HG02852 (cell line): Measurements from ENCODE around the gene ZEB1.
"Not testable (repeated sequence)": the region's sequence is repeated elsewhere in the genome, so short reads cannot be mapped to it uniquely, and the experiment has no call there.

Source experiments
- ATAC-seq: cut with Tn5 transposase; IDR thresholded peaks from one replicate; pipeline ENCODE4 v1.9.1; 2021; ENCODE audit warnings: mild to moderate bottlenecking, moderate library complexity; ENCODE audit not compliant: unreplicated experiment

ZEB1 gene

DNA sequence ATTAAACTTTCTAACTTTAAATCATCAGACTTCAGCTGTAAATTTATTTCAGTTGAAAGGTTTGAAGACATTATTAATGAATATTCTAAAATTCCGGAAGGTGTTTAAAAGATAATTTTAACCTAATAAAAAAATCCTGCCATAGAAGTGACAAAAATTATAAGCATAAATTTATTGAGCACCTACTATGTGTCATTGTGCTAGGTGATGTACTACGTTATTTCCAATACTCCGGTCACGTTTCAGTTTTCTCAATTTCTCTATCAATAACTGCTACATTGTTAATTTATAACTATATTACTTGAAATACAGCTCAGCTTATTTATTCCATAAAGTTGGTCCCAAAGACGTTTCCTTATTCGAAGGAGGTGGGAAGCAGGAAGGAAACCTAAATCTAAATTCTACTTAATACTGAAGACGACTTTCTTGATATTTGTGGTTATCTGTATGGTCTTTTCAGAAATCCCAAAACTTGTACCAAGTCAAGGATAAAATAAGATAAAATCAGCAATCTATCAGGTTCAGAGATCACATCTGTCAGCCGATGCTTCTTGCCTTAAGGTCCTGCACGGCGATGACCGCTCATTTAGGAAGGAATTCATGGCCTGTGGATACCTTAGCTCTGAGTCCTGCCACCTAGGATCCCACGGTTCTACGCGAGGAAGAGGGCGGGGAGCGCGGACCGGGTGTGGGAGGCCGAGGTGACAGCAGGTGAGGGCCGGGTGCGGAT lies 1.2 kb upstream of the ZEB1 start:
- ATAC-seq: no peak

DNA sequence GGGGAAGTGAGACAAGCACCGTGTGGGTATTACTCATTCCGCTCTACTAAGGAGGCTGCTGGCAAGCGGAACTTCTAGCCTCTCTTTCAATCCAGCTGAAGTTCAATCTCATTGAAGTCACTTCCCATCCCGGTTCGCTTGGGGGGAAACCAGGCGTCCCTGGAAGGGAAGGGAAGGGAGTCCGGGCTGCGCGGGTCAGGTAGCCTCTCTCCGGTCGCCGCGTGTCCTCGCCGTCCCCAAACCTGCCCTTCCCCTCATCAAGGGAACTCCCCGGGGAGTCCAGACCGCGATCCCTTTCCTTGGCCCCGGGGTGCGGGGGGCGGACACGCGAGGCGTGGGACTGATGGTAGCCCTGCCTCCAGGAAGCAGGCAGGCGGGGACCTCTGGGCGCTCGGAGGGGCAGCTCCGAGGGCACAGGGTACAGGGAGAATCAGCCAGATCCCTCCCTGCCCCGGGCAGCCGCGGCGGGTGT lies 598 bp upstream of the ZEB1 start:
- ATAC-seq: peak; percentile 70

DNA sequence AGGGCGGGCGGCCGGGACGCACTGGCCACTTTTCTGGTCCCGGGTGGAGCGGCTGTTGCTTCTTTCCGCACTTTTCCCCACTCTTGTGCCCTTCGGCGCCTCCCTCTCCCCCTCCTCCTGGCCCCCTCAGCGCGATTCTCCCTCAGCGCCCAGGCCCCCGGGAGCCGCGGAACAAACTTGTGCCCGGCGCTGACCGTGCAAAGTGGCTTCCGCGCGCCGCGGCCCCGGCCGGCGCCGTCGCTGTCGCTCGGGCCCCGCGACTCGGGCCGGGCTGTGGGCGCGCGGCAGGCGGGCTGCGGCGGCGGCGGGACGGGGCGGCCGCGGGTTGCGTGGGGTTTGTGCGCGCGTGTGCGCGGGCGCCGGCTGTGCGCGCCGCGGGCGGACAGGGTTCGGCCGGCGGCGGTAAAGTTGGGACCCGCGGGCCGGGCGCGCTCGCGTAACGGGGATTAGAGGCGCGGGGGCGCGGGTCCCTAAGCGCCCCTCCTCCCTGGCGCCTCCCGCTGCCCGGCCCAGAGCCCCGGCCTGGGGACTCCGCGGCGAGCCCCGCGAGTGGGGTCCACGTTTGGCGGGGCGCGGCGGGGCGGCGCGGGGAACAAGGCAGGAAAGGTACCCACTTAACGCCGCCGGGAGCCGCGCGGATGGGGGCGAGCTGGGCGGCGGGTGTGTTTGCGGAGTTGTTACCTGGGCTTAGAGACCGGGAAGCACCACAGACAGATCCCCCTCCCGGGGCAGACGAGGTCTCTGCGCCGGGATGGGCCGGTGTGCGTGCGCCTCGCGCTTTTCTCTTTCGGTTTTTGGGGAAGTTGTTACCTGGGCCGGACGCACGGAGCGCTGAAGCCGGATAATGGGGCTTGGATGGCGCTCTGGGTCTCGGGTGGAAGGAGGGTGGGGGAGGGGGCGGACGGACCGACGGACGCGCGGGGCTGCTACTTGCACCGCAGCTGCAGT lies 860 bp downstream of the ZEB1 start:
- ATAC-seq: peak; percentile 29

DNA sequence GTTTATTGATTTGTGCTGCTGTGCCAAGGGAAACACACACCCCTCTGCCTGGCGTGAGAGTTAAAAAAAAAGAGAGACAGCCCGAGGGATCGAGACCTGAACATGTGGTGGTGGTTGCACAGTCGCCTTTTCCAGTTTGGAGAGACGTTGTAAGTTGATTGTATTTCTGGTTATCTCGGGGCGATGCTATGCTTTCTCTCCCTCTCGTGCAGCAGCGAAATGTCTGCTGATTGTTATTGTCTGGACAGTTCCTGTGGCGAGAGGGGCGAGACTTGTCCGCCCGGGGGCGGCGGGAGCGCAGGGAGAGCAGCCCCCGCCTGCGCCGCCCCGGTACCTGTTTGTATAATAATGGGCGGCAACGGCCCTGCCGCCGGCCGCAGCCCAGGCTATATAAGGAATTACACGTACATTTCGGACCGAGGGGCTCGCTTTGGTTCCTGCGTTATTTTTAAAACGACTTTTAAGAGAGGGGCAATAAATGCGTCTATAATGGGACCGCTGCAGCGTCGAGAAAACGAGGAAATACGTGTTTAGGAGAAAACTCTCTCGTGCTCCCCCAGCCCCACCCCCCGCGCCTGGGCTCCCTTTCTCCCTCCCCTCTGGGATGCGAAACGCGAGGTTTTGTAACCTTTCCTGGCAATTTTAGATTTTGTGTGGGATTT lies 1.7 kb downstream of the ZEB1 start:
- ATAC-seq: peak; percentile 23

DNA sequence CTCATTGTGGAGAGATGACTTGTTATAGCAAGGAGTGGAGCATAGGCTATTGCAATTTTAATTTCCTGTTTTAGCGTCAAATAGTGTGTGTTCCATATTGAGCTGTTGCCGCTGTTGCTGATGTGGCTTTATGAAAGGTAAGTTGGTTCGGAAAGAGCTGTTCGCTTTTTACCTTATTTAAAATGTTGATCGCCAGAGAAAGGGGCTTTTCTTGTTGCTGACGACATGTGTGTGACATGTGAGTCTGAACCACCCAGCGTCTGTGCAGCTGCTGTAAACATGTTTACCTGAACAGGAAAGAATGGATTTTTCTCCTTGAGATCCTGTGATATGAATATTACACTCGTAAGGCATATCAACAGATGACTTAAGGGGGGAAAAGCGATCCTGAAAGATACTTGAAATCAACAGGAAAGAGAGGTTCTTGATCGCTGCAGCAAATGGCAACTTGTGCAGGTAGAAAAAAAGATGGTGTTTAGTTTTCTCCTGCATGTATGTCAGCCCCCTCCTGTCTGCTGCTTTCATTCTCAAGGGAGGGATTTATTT lies 2.5 kb downstream of the ZEB1 start:
- ATAC-seq: no peak

DNA sequence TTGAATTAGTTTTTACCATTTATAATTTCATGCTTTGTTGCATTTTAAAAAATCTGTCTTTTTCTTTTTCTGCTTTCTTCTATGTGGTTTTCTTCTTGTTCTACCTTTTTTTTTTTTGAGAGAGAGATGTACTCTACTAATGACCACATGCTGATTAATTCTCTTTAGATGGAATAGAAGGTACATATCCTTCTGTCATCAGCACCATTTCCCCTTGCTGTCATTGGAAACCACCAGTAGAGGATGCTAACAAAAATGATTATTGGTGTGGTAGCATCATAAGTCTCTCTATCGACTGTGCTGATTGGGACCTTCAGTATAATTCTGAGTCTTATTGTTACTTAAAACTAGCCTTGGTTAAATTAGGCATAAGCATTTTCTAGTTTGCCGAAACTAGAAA lies 3.6 kb downstream of the ZEB1 start:
- ATAC-seq: no peak

DNA sequence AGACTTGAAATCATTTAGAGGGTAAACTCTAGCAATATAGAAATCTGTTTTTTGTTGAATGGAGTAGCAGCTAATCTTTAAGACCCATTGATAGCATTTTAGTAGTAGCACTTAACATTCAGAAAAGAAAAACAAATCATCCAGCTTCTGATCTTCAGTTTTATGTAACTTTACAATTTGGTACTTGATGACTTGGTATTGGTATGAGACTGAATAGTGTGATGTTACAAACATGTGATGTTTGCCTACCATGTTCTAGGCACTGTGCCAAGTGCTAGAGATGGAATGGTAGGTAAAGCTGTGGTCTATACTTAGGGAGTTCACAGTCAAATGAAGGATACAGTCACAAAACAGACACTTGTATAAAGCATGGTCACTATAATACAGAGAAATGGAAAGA lies 21.3 kb downstream of the ZEB1 start:
- ATAC-seq: no peak

DNA sequence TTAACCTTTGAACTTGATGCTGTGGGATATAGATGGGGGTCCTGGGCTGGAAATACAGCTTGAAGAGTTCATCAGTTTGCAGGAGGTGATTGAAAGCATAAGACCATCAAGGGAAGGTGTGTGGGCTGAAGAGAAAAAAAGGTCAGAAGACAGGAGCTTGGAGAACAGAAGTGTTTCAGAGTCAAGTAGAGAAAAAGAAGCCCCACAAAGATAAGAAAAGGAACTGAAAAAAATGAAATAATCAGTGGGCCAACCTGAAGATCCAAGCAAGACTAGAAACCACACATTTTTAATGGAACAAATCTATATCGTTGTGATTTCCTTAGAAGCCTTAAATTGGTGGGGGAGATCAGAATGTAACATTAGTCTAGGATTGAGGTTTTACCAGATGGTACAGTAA lies 22.5 kb downstream of the ZEB1 start:
- ATAC-seq: peak; percentile 68

DNA sequence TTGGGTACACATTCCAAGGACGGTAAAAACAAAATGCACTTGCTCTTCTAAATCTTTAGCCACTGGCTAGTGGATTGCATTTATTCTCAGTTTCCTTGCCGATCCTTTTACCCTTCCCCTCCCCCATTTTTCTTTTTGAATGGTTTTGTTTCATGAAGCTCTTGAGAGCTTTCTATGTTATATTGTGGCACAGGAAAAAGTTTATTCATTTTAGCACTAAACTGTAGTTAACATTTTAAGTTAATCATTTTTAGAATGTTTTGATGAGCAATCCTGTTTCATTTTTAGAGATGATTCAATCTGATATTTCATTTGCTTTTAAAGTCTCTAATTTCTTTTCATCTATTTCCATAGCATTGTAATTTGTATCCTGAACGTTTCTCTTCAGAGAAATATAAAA lies 24.0 kb downstream of the ZEB1 start:
- ATAC-seq: no peak

DNA sequence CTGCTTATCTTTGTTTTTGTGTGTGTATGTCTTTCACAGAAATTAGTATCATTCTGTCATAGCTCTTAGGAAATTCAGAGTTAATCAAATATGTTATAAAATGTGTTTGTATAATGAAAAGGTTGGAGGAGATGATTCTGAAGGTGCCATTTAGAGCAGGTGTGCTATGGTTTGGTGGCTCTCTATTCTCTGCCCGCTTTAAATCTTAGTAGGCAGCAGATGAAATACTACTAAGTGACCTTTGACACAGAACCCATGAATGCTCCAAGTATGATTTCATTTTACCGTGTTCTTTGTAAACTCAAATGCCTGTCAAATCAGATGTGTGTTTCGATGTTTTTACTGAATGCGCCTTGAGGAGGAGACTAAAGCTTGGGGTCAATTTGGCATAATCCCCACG lies 24.5 kb downstream of the ZEB1 start:
- no peak for ATAC-seq

DNA sequence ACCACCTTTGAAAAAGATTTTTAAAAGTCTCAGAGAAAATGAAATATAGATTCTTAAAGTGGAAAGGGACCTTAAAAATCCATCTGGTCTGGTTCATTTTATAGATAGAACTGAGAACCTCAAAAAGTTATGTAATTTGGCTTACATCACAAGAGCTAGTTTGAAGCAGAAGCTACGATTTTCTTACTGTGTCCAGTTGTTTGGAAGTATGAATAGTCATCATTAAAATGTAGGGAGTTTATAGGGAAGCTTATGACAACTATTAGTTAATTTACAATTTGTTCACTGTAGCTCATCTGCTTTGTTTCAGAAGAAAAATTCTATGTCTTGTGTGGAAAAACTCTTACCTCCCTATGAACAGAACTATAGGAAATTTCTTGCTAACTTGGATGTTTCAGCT lies 26.9 kb downstream of the ZEB1 start:
- no peak for ATAC-seq

DNA sequence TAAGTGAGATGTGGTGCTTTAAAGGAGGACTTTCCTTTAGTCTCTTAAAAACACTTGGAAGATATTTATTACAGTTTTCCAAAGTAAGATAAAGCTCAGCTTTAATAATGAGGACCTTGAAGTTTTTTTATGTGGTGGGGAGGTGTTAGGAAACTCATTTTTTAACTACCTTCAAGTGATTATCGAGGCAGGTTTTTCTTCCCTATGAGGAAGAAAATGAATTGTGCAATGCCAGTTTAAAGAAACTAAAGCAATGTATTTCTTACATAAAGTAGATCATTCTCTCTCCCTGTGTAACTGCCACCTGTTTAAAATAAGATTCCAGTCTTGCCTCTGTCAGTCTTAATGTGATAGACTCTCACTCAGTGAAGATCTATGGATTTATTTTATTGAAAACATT lies 27.9 kb downstream of the ZEB1 start:
- ATAC-seq: no peak

DNA sequence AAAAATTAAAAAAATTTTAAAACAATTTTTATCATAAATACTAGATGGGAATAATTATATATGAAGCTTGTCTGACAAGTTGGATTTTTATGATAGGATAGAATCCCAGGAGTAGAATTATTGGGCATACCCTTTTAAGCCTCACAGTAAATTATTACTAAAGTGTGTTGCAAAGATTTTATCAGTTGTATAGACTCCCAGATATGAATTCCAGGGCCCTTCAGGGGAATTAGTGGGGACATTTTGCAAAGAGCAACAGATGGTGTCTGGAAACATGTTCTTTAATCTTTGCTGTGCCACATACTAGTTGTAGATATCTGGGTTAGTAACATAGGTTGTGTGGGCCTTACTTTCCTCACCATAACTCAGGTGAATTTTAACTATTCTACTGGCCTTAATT lies 28.7 kb downstream of the ZEB1 start:
- ATAC-seq: no peak

DNA sequence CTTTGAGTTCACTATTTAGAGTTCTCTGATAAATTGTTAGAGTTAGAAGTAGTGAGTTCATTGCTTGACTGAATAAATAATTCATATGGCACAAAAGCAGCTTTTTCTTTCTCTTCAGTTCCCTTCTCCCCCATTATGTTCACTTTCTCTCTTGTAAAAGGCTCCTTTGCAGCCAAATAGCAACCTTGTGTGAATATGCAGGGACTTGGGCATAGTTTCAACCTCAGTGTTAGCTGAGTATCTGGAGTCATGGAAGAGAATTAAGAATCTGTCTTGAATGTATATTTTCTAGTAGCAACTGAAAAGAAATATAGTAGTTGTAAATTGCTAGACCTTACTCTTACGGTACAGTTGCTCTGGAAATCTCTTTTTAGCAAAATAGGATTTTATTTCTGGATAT lies 31.9 kb downstream of the ZEB1 start:
- no peak for ATAC-seq

DNA sequence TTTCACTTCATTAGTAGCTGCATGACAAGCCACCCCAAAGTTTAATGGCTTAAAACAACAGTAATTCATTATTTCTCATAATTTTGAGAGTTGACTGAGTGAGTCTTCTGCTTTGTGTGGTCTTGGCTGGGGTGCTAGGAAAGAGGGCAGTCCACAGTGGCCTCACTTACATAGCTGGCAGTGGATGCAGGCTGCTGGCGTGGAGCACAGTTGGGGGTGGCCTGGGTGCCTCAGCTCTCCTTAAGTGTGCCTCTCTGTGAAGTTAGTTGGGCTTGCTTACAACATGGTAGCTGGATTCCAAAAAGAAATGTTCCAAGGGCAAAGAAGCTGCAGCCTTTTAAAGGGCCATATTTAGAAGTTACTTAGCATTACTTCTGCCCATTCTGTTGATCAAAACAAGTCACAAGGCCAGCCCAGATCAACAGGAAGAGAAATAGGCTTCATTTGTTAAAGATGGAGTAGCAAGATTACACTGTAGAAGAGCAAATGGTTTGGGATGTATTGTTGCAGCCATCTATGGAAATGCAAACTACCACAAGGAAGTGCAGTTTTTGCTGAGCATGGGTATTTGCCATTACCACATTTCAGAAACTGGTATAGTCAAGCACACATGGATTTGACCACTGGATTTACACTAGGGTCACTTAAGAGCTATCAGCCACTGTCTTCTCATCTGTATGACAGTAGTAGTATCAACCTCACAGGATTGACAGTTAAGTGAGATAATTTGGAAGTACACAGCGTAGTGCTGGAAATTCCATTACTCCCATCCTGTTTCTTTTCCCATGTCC lies 33.6 kb downstream of the ZEB1 start:
- no peak for ATAC-seq

DNA sequence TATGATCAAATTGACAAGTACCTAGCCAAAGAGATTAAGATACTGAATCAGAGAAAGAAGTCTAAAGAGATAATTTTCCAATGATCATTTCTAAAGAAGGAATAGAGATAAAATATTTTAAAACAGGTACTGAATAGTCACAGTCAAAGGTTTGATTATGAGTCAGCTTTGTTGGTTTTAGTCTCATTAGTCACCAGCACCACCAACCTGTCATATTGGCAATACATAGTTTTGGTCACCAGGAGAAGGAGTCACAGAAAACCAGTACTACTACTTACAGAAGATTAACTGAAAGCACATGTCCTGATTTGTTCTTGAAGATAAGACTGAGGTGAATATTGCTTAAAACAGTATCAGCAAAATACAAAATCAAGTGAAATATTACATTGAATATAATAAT lies 34.6 kb downstream of the ZEB1 start:
- peak; percentile 90 for ATAC-seq

DNA sequence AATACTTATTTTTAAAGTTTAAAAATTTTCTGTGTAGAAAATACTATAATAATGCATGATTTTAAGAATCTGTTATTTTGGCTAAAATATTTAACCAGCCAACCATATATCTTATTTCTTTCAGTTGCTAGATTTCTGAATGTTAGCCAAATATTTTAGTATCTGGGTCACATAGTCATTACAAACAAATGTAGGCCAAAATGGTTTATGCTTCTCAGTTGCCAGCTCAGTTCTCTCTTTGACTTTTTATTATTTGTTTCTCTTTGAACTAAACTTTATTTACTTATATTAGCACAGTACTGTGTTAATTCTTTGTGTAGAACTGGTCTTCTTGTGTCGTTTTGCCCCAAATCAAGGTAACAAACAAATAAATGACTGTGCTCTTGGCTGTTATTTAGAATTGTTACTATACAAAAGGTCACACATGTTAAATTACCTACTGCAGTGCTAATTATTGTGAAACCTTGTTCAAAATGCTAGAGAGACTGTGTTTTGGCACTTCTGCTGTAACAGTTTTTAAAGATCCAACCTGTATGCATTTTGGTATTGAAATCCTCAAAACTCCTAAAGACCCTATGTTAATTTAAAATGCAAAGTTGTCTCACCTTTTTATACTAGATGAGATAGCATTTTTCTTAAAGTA lies 39.8 kb downstream of the ZEB1 start:
- no peak for ATAC-seq

DNA sequence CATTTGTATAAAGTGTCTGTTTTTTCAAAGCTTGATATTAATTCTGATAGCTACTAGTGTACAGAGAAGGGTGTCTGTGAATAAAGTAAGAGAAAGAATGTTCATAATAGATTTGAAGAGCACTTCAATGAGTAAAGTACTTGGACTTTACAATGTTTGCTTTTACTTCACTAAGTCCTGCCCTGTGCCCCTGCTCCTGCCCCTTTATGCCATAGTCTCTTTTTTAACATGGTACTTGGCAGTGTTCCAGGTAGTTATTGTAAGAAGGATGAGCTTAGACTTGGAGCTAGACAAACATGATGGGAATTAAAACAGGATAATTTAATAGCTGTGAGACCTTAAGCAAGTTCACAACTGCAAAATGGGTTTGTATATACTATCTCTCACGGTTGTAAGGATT lies 41.0 kb downstream of the ZEB1 start:
- no peak for ATAC-seq

DNA sequence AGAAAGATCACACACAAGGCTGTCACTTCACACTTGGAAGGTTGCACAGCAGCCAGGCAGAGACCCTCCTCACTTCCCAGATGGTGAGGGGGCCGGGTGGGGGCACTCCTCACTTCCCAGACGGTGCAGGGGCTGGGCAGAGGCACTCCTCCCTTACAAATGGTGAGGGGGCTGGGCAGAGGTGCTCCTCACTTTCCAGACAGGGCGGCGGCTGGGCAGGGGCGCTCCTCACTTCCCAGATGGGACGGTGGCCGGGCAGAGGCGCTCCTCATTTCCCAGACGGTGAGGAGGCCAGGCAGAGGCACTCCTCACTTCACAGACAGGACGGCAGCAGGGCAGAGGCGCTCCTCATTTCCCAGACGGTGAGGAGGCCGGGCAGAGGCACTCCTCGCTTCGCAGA lies 42.5 kb downstream of the ZEB1 start:
- ATAC-seq: not testable (repeated sequence)

DNA sequence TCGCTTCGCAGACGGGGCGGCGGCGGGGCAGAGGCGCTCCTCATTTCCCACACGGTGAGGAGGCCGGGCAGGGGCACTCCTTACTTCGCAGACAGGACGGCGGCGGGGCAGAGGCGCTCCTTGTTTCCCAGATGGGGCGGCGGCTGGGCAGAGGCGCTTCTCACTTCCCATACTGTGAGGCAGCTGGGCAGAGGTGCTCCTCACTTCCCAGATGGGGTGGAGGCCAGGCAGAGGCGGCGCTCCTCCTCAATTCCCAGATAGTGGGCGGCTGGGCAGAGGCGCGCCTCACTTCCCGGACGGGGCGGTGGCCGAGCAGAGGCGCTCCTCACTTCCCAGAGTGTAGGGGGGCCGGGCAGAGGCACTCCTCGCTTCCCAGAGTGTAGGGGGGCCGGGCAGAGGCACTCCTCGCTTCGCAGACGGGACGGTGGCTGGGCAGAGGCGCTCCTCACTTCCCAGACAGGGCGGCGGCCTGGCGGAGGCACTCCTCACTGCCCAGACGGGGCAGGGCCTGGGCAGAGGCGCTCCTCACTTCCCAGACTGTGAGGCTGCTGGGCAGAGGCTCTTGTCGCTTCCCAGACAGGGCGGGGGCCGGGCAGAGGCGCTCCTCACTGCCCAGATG lies 43.1 kb downstream of the ZEB1 start:
- ATAC-seq: no peak
